Stromal cell of bone marrow (primary cell): Measurements from ENCODE around the gene OPRD1.
"Not testable (repeated sequence)": the region's sequence is repeated elsewhere in the genome, so short reads cannot be mapped to it uniquely, and the experiment has no call there.

ENCODE experiments used
- DNase-seq: peaks from one replicate; pipeline ENCODE4 v3.0.0-alpha.2; 2012; ENCODE audit warnings: low read depth

The OPRD1 gene

DNA sequence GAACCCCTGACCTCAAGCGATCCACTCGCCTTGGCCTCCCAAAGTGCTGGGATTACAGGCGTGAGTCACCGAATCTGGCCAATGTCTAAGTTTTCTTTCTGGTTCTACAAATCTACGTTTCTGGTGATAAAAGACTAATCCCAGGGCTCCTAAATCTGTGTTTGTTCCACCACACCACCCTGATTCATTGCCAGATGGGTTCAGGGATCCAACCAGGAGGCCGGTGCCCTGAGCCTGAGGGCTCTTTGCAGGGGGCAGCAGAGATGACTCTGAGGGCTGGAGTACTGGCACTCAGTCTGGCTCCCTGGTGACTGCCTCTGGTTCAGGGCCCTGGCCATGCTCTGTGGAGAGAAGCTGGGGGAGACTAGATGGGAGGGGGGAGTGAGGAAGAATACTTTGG is 10.5 kb upstream of the OPRD1 start:
- no peak for DNase-seq

DNA sequence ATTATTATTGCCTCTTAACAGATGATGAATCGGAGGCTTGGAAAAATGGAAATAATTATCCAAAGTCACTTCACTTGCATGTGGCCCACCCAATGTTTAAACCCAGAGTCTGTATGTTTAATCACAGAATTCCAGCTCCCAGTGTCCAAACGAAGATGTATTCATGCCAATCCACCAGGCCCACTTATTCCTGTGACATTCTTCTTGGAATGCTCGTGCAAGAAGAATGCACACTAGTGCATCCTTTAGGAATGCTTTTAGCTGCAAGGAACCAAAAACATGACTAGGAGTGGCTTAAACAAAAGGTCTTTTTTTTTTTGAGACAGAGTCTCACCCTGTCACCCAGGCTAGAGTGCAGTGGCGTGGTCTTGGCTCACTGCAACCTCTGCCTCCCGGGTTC is 8.9 kb upstream of the OPRD1 start:
- no peak for DNase-seq

DNA sequence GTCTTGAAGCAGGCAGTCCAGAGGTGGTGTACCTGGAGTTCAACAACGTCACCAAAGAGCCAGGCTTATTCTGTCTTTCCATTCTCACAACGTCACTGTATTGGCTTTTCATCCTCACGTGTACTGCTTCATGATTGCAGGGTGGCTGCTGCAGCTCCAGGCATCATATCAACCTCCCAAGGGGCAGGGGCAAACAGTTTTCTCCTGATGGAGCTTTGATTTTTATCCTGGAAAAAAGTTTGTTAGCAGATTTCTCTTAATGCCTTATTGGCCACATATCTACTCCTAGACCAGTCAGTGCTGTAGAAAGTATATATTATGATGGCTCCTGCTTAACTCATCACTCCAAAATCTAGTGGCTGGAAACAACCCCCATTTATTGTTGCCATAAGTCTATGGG is 8.3 kb upstream of the OPRD1 start:
- DNase-seq = no peak

DNA sequence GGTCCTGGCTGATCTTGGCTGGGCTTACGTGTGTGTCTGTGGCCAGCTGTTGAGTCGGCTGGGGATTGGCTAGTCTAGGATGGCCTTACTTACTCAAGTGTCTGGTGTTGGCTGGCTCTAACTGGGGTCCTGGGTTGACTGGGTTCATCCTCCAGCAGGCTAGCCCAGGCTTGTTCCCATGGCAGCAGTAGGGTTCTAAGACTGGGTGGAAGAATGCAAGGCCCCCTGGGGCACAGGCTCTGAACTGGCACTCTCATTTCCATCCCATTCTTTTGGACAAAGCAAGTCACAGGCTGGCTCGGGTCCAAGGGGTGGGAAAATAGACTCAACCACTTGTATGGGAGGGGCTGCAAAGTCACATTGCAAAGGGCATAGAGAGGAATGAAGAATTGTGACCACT is 7.9 kb upstream of the OPRD1 start:
- DNase-seq = no peak

DNA sequence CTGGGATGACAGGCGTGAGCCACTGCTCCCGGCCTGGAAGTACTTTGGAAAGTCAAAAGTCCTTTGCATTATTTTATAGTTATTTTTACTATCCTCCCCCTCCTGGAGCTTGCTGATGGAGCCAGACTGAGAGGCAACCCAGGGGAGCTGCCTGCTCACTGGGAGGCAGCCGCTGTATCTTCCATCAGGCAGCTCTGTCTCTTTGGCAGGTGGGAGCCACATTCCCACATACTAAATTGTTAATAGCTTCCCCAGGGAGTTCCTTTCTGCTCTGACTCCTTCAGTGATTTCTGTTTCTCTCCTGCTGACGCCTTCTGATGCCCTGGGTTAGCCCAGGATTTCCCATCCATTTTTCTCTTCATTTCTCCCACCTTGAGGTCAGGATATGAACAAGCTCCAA is 4.9 kb upstream of the OPRD1 start:
- DNase-seq = no peak

DNA sequence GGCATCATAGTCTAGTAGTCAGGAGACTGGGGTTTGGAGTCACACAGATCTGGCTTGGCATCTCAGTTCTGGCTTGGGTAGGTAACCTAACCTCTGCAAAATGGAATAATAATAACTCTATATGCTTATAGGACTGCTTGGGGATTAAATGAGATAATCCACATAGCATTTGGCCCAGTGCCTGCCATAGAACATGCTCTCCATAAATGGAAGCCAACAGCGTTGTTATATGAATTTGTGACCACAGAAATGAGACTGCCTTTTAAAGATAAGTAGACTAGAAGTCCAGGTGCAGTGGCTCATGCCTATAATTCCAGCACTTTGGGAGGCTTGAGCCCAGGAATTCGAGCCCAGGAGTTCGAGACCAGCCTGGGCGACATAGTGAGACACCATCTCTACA is 4.0 kb upstream of the OPRD1 start:
- DNase-seq = no peak

DNA sequence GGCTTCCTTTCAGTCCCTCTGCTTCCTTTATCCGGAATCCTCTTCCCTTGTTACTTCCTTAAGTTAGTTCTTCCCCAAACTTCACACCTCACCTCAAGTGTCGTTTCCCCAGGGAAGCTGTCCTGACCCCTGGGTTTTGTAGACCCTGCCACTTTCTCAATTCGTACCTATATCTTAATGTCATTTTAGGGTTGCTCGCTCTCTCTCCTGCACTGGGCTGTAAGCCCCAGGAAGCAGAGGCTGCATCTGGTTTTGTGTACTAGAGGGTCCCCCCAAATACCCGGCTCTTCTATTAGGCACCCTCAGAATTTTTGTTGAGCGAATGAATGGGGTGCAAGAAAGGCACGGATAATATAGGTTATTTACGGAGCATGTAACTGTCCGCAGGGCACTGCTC is 603 bp upstream of the OPRD1 start:
- no peak for DNase-seq

DNA sequence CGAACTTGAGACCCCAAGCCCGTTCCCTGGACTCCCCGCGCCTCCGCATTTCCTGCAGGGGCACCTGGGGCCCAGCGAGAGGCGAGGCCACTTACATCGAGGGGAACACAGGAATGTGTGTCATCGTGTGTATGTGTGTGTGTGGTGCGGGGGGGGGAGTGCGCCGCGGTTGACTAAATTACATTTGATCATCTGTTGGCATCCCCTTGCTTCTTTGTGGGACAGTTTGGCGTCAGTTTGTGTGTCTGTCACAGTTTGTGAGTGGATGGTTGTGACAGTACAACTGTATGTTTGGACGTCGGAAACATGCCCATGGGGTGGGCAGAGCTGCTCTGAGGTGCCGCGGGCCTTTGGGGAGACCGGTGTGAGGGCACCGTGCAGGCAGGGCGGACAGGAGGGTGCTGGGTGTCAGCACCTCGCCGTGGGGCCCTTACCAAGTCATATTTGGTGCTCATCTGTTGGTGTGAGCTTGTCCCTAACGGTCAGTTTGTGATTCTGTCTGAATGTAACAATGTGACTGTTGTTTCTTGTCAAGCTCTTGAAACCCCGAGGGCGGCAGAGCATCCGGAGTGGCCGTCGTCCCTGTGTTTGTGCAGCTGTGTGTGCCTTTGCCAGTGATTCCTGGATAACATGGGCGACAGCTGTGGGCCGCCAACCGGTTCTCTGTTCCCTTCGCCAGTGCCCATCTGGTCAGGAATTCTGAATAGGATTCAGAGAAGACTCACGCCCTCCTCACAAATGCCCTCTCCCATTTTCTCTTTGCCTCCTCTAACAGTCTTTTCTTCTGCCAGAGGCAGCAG is 899 bp downstream of the OPRD1 start:
- no peak for DNase-seq

DNA sequence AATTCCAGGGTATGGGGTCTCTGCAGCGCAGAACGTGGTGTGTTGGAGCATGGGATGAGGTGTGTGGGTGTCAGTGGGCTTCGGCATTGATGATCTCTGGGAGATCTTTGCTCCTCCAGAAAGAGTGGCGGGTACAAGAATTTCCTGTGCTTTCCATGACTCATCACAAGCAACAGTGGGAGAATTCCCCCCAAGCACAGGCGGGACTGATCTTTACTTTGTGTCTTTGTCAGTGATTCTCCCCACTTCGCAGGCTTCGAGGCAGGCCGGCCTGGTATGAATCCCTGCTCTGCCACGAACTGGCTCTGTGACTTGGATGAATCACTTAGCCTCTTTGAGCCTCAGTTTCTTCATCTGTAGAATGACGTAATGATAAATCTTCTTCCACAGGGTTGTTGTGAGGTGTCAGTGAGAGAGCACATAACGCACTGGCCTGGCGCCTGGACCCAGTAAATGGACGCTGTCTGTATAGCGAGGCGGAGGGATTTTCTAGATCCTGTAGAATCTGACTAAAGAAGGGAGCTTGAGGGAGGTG is 2.0 kb downstream of the OPRD1 start:
- no peak for DNase-seq

DNA sequence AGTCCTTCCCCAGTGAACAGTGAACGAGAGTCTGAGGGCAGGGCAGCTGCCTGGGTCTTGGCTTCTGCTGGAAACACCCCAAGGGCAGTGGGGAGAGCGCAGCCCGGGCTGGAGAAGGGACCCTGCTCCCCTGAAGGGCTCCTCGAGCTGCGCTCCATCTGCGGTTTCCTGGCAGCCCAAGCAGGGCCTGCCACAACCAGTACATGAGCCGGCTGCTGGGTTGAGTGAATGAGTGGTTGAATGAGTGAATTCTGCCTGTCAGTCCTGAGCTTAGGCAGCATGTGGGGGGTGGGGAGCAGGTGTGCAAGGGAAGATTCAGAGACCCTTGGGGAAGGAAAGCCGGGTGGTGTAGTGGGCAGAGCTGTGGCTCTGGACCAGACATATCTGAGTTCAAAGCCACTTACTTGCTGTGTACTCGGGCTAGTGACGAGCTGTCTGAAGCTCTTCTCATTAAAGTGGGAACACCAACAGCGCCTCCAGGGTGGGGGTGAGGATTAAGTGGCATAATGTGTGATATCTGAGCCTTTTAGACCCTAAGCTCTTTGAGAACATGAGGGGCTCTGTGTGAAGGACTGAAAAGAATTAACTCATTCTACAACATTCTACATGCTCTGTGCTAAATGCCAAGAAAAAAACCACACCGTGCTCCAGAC is 3.7 kb downstream of the OPRD1 start:
- no peak for DNase-seq

DNA sequence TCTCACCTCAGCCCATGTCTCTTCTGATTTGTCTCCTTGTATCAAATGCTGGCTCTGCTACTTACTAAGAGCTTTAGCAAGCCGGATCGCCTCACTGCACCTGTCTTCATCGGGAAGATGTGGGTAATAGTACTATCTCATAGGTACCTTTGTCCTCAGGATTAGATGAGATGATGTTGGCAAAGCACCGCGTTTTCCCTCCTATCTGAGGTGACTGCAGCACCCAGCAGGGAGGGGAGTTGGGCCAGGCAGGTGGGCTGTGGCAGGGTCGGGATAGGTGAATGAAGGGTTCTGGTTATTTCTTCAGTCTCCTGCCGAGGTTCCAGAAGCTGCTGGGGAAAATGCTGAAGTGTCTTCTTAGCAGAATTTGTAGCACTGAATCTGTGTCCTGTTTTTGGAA is 5.2 kb downstream of the OPRD1 start:
- DNase-seq = no peak

DNA sequence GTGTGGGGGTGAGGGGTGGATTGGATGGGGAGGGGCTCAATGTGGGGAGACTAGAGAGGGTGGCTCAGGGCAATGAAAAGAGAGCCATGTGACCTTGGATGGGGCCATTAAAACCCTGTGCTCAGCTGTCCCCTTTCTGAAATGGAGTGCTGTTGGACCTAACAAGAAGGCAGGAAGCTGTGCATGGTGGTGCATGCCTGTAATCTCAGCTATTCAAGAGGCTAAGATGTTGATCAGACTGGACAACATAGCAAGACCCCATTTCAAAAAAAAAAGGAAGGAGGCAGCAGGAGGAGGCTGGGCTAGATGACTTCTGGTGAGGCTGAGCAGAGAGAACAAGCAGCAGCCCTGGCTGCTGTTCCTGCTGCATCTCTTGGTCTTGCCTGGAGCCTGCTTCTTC is 7.0 kb downstream of the OPRD1 start:
- DNase-seq = no peak

DNA sequence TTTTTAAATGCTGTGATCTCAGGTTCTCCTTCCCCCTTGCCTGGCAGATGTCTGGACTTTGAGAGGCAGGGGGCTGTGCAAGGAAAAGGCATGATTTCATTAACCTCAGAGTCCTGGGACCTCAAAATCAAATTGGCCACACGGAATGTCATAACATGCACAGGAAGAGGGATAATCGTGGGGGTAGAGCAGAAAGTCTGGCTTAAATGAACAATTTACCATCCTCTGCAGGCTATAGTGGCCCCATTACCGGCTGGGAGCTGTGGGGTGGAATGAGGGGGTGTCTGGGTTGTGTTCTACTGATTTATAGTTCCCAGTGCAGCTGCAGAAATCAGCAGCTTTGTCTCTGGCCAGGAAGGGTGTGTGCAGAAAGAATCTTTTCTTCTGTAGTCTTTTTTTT is 10.8 kb downstream of the OPRD1 start:
- no peak for DNase-seq

DNA sequence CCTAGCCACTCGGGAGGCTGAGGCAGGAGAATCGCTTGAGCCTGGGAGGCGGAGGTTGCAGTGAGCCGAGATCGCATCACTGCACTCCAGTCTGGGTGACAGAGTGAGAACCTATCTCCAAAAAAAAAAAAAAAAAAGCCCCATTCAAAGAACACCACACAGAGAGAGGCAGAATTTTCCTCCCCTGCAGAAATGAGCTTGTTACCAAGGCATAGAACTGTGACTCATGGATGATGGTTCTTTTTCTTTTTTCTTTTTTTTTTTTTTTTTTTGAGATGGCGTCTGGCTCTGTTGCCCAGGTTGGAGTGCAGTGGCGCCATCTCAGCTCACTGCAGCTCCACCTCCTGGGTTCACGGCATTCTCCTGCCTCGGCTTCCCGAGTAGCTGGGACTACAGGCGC is 12.1 kb downstream of the OPRD1 start:
- not testable (repeated sequence) for DNase-seq

DNA sequence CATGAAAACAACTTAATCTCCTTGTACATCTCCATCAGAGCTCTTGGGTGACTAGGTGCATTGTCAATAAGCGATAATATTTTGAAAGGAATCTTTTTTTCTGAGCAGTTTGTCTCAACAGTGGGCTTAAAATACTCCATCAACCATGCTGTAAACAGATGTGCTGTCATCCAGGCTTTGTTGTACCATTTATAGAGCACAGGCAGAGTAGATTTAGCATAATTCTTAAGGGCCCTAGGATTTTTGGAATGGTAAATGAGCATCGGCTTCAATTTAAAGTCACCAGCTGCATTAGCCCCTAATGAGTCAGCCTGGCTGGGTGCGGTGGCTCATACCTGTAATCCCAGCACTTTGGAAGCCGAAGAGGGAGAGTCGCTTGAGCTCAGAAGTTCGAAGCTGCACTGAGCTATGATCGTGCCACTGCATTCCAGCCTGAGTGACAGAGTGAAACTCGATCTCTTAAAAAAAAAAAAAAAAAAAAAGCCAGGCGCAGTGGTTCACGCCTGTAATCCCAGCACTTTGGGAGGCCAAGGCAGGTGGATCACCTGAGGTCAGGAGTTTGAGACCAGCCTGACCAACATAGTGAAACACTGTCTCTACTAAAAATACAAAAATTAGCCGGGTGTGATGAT is 16.4 kb downstream of the OPRD1 start:
- DNase-seq = not testable (repeated sequence)

DNA sequence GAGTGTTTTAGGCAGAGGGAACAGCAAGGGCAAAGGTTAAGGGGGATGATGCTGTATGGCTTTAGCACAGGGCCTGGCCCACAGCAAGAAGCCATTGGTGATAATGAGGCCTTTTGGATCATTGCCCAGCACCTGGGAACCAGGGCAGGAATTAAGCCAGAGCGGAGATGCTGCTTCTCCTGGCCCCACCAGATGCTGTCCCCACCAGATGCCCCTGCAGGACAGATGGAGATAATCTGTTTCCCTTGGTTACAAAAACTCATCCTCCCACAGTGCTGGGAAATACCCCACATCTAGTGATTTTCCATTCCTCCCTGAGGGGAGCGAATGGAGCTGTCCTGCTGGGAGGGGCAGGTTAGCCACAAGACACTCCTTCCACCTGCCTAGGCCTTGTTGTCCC is 18.8 kb downstream of the OPRD1 start:
- no peak for DNase-seq

DNA sequence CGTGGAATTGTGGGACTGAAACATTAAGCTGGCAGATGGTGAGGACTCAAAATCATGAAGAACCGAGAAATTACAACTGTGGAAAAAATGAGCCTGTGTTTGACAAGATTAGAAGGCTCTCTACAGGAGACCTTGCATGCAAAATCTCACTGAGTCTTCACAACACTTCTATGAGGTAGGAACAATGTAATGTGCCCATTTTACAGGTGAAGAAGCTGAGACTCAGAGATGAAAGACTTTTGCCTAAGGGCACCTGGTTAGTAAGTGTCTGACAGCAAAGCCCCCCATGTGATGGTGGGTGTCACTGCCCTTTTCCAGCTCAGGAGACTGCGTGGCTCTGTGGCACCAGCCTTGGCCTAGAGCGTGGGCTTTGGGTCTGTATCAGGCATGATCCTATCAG is 21.0 kb downstream of the OPRD1 start:
- DNase-seq = no peak

DNA sequence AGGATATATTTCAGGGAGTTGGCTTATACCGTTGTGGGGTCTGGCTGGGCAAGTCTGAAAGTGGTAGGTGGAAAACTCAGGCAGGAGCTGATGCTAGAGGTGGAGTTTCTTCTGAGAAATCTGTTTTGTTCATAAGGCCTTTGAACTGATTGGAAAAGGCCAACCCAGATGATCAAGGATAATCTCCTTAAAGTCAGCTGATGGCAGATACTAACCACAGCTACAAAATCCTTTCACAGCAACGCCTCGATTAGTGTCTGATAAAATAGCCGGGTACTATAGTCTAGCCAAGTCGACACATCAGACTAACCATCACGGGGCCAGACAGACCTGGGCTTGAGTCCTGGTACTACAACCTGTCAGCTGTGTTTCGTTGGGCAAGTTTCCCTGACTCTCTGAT is 21.4 kb downstream of the OPRD1 start:
- no peak for DNase-seq

DNA sequence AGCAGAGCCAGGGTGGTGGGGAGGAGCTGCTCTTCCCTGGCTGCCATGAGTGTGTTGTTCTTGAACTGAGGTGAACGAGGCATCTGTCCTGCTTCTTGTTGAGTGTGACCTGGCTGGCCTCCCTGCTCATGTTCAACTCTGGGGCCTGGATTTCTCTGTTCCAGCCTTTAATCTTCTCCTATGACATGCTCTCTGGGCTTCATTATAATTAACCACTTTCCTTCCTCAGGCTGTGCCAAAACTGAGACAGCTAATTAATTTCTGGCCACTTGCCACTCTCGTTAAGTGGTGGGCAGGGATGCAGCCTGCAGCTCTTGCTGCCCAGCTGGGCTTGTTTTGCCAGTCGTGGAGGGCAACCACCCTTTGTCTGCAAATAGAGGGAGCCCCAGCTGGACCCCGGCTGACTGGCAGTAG is 23.3 kb downstream of the OPRD1 start:
- no peak for DNase-seq

DNA sequence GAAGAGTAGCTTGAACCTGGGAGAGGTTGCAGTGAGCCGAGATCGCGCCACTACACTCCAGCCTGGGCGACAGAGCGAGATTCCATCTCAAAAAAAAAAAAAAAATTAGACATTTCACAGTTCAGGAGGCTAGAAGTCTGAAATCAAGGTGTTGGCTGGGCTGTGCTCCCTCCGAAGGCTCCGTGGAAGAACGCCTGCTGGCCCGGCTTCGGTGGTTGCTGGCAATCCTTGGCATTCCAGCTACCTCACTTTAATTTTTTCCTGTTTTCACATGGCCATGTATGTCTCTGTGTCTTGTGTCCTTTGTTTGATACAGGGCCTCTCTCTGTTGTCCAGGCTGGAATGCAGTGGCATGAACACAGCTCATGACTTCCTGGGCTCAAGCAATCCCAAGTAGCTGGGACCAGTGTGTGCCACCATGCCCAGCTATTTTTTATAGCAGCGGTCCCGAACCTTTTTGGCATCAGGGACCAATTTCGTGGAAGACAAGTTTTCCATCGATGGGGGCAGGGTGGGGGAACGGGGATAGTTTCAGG is 24.5 kb downstream of the OPRD1 start:
- DNase-seq = no peak

DNA sequence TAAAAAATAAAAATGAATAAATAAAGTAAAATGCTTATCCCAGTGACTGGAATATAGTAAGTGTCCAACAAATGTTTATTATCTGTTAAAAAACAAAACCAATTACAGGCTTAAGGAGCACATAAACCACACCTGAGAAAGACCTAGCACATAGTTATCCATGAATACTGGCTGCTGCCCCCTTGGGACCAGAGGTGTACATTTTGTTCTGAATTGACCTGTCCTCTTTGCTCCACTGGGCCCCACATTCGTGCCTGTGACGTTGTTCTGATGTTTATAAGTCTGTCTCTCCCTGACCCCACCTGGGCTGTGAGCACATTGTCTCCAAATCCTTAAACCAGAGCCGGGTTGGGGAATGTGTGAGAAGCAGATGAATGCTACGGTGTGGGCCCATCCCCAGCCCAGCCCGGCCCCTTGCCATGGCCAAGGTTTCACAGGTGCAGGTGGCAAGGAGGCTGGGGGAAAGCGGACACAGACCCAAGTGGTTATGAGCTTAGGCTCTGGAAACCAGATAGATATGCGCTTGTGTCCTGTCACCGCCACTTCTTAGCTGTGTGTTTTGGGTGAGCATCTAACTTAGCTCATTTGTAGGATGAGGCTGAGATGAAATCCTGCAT is 29.1 kb downstream of the OPRD1 start:
- no peak for DNase-seq

DNA sequence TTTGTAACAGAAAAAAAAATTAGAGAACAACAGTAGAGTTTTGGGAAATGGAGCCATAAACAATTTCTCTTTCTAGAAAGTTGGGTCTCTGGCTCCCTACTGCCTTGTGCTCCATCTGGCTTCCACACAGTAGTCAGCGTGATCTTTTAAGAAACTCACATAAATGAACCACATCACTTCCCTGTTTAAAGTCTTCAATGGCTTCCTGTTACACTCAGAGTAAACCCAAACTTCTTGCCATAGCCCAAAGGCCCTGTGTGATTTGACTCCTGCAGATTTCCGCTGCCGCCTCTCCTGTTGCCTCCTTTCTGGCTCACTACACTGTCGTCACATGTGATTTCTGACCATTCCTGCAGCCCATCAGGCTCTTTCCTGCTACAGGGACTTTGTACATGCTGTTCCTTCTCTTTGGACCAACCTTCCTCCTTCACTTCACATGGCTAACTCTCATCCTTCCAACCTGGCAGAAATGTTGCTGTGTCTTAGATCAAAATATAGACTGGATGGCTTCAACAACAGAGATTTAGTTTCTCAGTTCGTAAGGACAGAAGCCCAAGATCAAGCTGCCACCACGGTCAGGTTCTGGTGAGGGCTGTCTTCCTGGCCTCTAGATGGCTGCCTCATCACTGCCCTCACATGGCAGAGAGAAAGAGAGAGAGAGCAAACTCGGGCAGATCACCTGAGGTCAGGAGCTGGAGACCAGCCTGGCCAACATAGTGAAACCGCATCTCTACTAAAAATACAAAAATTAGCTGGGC is 34.0 kb downstream of the OPRD1 start:
- no peak for DNase-seq
